ENCODE results near the gene PAXIP1.

PAXIP1 gene

DNA sequence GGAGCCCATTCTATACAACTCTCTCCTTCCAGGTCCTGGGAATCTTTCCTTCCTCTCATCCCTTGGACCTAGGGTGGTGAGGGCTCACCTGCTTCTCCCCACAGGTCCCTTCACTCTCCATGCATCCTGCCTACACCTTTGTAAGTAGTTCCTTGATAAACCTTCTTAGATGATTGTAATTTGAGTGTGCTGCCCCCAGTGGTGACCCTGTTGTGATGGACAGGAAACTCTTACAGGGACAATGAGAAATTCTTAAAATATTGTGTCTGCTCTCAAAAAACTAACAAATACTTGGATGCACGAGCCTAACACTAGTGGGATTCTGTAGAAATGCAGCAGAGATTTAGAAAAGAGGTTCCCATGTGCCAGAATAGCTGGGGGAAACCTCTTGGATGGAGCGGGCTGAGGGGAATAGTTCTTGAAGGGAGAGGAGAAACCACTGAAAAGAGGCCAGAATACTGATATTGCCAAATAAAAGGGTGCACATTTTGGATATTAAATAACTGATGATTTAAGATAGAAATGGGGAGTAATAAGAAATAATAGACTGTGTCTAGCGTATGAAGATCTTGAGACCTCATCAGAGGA is 6.7 kb upstream of the PAXIP1 start:
- CTCF ChIA-PET, result interaction anchor here (0.5 to 1.4 kb wide), 6 partner anchors 8 to 589 kb away, joined by 3 to 7 read pairs (median 3); no protein-coding TSS in a partner anchor
- TF ChIP-seq SP1 (IDR thresholded peaks at IDR 0.05) (no peak), ELF4 (IDR thresholded peaks at IDR 0.05) (no peak), TARDBP (IDR thresholded peaks at IDR 0.05) (no peak)
- TF ChIP-seq, protein P1, sequence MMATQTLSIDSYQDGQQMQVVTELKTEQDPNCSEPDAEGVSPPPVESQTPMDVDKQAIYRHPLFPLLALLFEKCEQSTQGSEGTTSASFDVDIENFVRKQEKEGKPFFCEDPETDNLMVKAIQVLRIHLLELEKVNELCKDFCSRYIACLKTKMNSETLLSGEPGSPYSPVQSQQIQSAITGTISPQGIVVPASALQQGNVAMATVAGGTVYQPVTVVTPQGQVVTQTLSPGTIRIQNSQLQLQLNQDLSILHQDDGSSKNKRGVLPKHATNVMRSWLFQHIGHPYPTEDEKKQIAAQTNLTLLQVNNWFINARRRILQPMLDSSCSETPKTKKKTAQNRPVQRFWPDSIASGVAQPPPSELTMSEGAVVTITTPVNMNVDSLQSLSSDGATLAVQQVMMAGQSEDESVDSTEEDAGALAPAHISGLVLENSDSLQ (IDR thresholded peaks at IDR 0.05), result peak; percentile 73
- POLR2A ChIA-PET, result interaction anchor here (1.3 kb wide), 1 partner anchor 287 kb away, joined by 4 read pairs; no protein-coding TSS in a partner anchor
- DNase-seq (ENCODE audit: extremely low spot score), result peak; percentile 35

DNA sequence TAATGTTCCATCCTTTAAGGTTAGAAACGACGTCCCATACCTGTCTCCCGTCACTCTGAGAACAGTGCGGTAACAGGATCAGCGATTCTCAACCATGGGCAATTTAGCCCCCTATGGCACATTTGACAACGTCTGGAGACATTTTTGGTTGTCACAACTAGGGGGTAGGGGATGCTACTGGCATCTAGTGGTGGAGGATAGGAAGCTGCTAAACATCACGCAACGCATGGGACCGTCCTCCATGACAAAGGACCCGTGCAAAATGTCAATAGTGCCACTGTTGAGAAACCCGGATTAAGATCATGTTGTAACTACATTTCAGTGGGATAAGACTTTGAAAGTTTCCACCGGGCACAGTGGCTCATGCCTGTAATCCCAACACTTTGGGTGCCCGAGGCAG is 5.0 kb upstream of the PAXIP1 start:
- TF ChIP-seq L3MBTL2 (conservative IDR thresholded peaks at IDR 0.05) (no peak), ARNT (IDR thresholded peaks at IDR 0.05) (no peak), TARDBP (IDR thresholded peaks at IDR 0.05) (no peak), FOXK2 (IDR thresholded peaks at IDR 0.05) (no peak), BHLHE40 (IDR thresholded peaks at IDR 0.05; ENCODE audit: borderline replicate concordance) (no peak)
- ChIA-PET CTCF (interaction anchor here (1.1 to 1.5 kb wide), 3 partner anchors 9 to 255 kb away, joined by 3 to 7 read pairs (median 4); no protein-coding TSS in a partner anchor), POLR2A (no interaction called here)
- DNase-seq (ENCODE audit: extremely low spot score), result peak; percentile 53

DNA sequence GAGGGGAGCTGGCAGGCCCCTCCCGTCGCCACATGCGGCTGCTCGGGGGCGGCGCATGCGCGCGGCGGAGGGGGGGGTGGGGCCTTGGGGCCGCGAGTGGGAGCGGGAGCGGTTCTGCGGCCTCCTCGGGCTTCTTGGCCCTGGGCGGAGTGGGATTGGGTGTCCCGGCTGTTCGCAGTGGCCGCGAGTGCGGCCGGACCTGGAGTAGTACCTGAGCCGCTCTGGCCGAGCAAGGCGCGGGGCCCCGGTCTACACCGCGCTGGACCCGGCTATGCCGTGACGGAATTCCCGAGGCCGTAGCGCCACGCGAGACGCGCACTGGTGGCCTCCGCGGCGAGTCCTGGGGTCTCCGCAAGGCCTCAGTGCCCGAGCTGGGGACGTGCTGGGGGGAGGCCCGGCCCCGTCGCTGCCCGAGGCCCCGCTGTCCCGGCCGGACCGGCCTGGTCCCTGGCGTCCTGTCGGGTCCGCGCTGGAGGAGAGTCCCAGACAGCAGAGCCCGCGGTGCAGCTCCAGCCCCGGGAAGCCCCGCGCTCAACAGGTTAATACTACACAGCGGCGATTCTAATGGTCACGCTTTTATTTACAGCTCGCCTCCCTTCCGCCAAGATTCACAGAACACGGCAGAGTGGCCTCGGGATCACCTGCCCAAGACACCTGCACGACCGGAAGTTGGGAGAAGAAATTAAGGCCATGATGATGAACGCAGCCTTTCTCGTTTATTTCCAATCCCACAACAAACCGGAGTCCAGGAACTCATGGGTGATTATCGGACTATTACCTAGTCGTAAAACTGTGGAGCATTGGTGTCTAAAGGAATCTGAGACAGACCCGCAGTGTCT is 671 bp upstream of the PAXIP1 start:
- TF ChIP-seq ELF4 (IDR thresholded peaks at IDR 0.05), result no peak
- 0 out of 2 replicates have a peak, but pooled peaks have one; percentile 60 for TF ChIP-seq TARDBP (IDR thresholded peaks at IDR 0.05)
- no peak for TF ChIP-seq SUZ12 (IDR thresholded peaks at IDR 0.05)
- TF ChIP-seq CTBP1 (IDR thresholded peaks at IDR 0.05; ENCODE audit: borderline replicate concordance), result peak; percentile 52; the same call in 1 of the 2 replicates
- CTCF ChIA-PET, result no interaction called here
- peak; percentile 99 for DNase-seq (ENCODE audit: extremely low spot score)
- POLR2A ChIA-PET, result interaction anchor here (1.0 to 2.0 kb wide), 5 partner anchors 12 to 342 kb away, joined by 3 to 8 read pairs (median 4); no protein-coding TSS in a partner anchor

DNA sequence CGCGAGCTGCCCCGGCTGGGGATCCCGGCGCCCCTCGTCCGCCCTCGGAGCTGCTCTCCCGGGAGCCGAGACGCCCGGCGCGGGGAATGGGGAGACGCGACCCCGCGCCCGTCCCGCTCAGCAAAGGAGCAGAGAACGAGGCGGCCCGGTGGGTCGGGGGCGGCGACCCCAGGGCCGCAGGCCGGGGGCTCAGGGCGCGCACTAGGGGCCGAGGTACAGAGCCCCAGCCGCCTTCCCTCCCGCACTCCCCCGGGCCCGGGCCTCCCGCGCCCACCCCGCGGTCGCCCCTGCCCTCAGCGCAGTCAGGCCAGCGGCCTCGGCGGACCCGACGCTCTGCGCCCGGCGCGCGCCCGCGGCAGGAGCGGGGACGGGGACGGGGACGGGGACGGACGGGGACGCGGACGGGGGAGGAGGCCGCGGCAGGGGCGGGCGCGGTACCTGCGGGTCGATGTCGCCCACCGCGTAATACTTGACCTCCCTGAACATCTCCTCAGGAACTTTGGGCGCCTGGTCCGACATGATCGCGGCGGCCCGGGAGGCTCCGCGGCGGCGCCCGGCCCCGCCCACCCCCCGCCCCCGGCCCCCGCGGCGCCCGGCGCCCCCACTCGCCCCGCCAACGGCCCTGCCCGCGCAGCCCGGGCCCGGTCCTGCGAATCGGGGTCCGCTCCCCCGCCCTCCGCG is 373 bp downstream of the PAXIP1 start:
- DNase-seq (ENCODE audit: extremely low spot score), result peak; percentile 70
- TF ChIP-seq FOXK2 (IDR thresholded peaks at IDR 0.05) (no peak), FOXA1 (IDR thresholded peaks at IDR 0.05) (no peak), SUZ12 (IDR thresholded peaks at IDR 0.05) (no peak), TARDBP (IDR thresholded peaks at IDR 0.05) (no peak), ZNF384 (IDR thresholded peaks at IDR 0.05) (no peak), ARNT (IDR thresholded peaks at IDR 0.05) (no peak), NFRKB (IDR thresholded peaks at IDR 0.05) (no peak), HDGF (IDR thresholded peaks at IDR 0.05; ENCODE audit: borderline replicate concordance) (no peak), FOXM1 (IDR thresholded peaks at IDR 0.05; ENCODE audit: borderline replicate concordance) (no peak)
- TF ChIP-seq, protein P1 (IDR thresholded peaks at IDR 0.05), result no peak
- ChIA-PET CTCF (no interaction called here), POLR2A (interaction anchor here (1.0 to 2.0 kb wide), 4 partner anchors 15 to 74 kb away, joined by 3 to 8 read pairs (median 4); no protein-coding TSS in a partner anchor)

DNA sequence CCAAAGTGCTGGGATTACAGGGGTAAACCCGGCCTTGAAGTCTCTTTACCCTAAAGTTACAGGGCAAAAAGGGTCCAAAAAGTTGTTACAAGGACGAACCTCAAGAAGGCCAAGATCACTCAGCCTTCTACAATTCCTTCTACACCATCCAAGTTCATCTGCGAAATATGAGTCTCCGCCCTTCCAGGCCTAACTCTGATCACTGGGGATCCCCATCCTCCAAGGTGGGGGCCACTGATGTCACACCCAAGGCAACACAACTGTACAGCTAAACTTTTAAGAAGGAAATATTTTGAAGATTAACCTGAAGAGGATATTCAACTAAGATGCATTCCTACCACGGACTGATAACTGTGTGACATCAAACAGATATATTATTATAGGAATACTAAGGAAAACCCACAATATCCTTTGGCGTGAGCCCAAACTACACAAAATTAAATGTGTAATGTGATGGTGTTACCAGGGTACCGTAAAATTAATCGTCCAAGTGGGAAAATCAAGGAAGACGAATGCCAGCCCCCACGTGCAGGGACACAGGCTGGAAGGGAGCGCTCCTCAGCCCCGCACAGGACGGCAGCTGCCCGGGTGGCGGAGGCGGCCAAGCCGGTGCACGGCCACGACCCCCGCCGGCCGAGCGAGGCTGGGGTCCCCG is 1.0 kb downstream of the PAXIP1 start:
- CTCF ChIA-PET, result interaction anchor here (0.6 kb wide), 1 partner anchor 80 kb away, joined by 6 read pairs; no protein-coding TSS in a partner anchor
- DNase-seq (ENCODE audit: extremely low spot score), result peak; percentile 39
- POLR2A ChIA-PET, result interaction anchor here (1.2 to 2.0 kb wide), 2 partner anchors 17 to 74 kb away, joined by 3 to 8 read pairs; no protein-coding TSS in a partner anchor
- no peak for TF ChIP-seq TARDBP (IDR thresholded peaks at IDR 0.05)
- TF ChIP-seq BHLHE40 (IDR thresholded peaks at IDR 0.05; ENCODE audit: borderline replicate concordance), result no peak
- no peak for TF ChIP-seq ZNF384 (IDR thresholded peaks at IDR 0.05)
- TF ChIP-seq, protein P1 (IDR thresholded peaks at IDR 0.05), result no peak
- TF ChIP-seq ARNT (IDR thresholded peaks at IDR 0.05), result no peak
- no peak for TF ChIP-seq ELF4 (IDR thresholded peaks at IDR 0.05)
- TF ChIP-seq SUZ12 (IDR thresholded peaks at IDR 0.05), result no peak
- no peak for TF ChIP-seq HDGF (IDR thresholded peaks at IDR 0.05; ENCODE audit: borderline replicate concordance)
- TF ChIP-seq NFRKB (IDR thresholded peaks at IDR 0.05), result no peak
- TF ChIP-seq LEF1 (IDR thresholded peaks at IDR 0.05; ENCODE audit: borderline replicate concordance), result no peak
- no peak for TF ChIP-seq FOXK2 (IDR thresholded peaks at IDR 0.05)
- TF ChIP-seq L3MBTL2 (conservative IDR thresholded peaks at IDR 0.05), result no peak

DNA sequence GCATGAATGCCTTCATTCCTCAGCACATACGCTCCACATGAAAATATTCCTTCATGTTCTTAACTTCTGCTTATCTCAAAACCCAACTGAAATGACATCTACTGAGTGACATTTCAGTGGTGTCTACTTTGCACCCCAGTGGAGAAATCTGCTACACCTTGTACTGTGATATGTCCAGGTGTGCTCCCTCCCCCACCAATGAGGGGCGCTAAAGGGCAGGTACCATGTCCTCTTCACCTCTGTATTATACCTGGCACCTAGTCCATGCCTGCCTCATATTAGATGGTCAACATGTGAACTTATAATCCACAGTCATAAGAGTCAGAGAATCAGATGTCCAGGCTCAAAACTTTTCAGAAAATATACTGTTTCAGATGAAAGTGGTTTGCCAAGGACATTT is 2.1 kb downstream of the PAXIP1 start:
- POLR2A ChIA-PET, result no interaction called here
- TF ChIP-seq HDGF (IDR thresholded peaks at IDR 0.05; ENCODE audit: borderline replicate concordance) (no peak), FOXM1 (IDR thresholded peaks at IDR 0.05; ENCODE audit: borderline replicate concordance) (no peak), FOXA1 (IDR thresholded peaks at IDR 0.05) (no peak), FOXK2 (IDR thresholded peaks at IDR 0.05) (no peak)
- TF ChIP-seq, protein P1 (IDR thresholded peaks at IDR 0.05), result no peak
- DNase-seq (ENCODE audit: extremely low spot score), result no peak
- CTCF ChIA-PET, result no interaction called here
